Skeletal muscle tissue (tissue), 4 donors: ENCODE measurements around the gene SGO1. TPM values are rescaled to one million over a fixed set of nuclear protein-coding genes. Genes with fewer than 3 reads are reported as not detected.
A peak's percentile ranks its signal among the peaks of the same experiment; 100 is the strongest.
"Not testable (repeated sequence)": the region's sequence is repeated elsewhere in the genome, so short reads cannot be mapped to it uniquely, and the experiment has no call there.

Experiments used
- H3K27ac ChIP-seq: one replicate; pipeline ENCODE4 v1.7.0; 2013; ENCODE audit warnings: mild to moderate bottlenecking, low read depth, low read length, inconsistent platforms
- H3K27me3 ChIP-seq, 3 donors: one replicate each; pipeline ENCODE4 v1.7.0; 2013; ENCODE audit warnings: low read length in 3 of 3; ENCODE audit not compliant: control insufficient read depth in 3 of 3, insufficient read depth in 3 of 3
- H3K36me3 ChIP-seq, 3 donors: one replicate each; pipeline ENCODE4 v1.7.0; 2013; ENCODE audit warnings: low read length in 3 of 3; ENCODE audit not compliant: control insufficient read depth in 3 of 3, insufficient read depth in 3 of 3
- H3K4me1 ChIP-seq, 3 donors: one replicate each; pipeline ENCODE4 v1.7.0; 2013; ENCODE audit warnings: low read length in 3 of 3, mild to moderate bottlenecking in 3 of 3; ENCODE audit not compliant: control insufficient read depth in 3 of 3, insufficient read depth in 3 of 3
- H3K4me3 ChIP-seq, 3 donors: one replicate each; pipeline ENCODE4 v1.7.0; 2013; ENCODE audit warnings: low read length in 3 of 3
- H3K9ac ChIP-seq, 3 donors: one replicate each; pipeline ENCODE4 v1.7.0; 2013; ENCODE audit warnings: low read length in 3 of 3, mild to moderate bottlenecking in 3 of 3, moderate library complexity in 2 of 3, low read depth in 1 of 3
- H3K9me3 ChIP-seq, 3 donors: one replicate each; pipeline ENCODE4 v1.7.0; 2013; ENCODE audit warnings: low read length in 3 of 3; ENCODE audit not compliant: control insufficient read depth in 3 of 3
- total RNA-seq: library from RNA; depleted of rRNA; stranded (reverse); fragments of >200 nt; gene quantifications from one replicate; pipeline ENCODE4 v1.2.3, GENCODE V29; 2014
- donor health status: Osteomylitis.

SGO1 gene
- total RNA-seq, 1 donor from 2014 or later = 2.6 TPM

DNA sequence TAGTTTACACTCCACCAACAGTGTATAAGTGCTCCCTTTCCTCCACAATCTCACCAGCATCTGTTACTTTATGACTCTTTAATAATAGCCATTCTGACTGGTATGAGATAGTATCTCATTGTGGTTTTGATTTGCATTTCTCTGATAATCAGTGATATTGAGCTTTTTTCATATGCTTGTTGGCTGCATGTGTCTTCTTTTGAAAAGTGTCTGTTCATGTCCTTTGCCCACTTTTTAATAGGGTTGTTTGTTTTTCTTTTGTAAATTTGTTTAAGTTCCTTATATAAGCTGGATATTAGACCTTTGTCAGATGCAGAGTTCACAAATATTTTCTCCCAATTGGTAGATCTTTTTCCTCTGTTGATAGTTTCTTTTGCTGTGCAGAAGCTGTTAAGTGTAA lies 19.9 kb upstream of the SGO1 start:
- not testable (repeated sequence) for H3K27ac ChIP-seq, H3K36me3 ChIP-seq, H3K9me3 ChIP-seq, H3K4me3 ChIP-seq, H3K27me3 ChIP-seq, H3K4me1 ChIP-seq, H3K9ac ChIP-seq

- H3K4me3 ChIP-seq = no peak overlapping the region
- no peaks in the 10 kb centered on the region for H3K36me3 ChIP-seq
- no peaks in the 10 kb centered on the region for H3K4me1 ChIP-seq
- H3K9me3 ChIP-seq = no peaks in the 10 kb centered on the region
- H3K9ac ChIP-seq = no peak overlapping the region
- H3K27me3 ChIP-seq = no peaks in the 10 kb centered on the region
- no peak overlapping the region for H3K27ac ChIP-seq
These were observed 15.1 kb upstream of the SGO1 start for GRCh38 chr3:20201143-20201542.

DNA sequence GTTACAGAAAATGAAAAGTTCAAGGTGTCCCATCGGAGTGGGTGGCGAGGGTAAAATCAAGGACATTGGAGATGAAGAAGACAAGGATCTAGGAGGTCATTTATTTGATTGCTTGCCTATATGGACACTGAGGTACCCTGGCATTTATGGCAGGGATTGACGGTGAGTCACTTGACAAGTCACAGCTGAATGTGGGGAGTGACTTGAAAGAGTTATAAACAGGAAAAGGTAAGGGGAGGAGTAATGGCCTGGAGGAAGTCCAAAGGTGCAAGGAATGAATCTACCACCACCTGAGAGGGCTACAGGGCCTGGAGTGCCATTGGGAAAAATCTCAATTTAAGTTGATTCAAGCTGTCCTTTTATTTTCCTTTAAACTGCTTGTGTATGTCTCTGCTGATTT lies 11.8 kb upstream of the SGO1 start:
- no peak overlapping the region for H3K9ac ChIP-seq

DNA sequence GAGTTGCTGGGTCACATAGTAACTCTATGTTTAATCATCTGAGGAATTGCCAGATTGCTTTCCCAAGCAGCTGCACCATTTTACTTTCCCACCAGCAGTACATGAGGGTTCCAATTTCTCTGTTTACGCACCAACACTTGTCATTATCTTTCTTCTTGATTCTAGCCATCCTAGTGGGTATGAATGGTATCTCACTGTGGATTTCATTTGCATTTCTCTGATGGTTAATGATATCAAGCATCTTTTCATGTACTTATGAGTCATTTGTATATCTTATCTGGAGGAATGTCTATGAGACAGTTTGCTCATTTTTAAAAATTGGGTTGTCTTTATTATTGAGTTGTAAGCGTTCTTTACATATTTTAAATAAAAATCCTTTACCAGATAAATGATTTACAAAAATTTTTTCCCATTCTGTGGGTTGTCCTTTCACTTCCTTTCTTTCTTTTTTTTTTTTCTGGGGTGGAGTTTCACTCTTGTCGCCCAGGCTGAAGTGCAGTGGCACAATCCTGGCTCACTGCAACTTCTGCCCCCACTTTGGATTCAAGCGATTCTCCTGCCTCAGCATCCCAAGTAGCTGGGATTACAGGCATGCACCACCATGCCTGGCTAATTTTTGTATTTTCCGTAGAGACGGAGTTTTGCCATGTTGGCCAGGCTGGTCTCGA lies 8.9 kb upstream of the SGO1 start:
- H3K27ac ChIP-seq = no peak overlapping the region
- no peaks in the 10 kb centered on the region for H3K36me3 ChIP-seq
- no peaks in the 10 kb centered on the region for H3K9me3 ChIP-seq
- no peak overlapping the region for H3K4me3 ChIP-seq
- no peaks in the 10 kb centered on the region for H3K4me1 ChIP-seq
- H3K27me3 ChIP-seq = no peaks in the 10 kb centered on the region
- no peak overlapping the region for H3K9ac ChIP-seq

More for the DNA sequence above, 11.8 kb upstream of the SGO1 start:
- H3K4me1 ChIP-seq = no peaks in the 10 kb centered on the region
- H3K36me3 ChIP-seq = no peaks in the 10 kb centered on the region
- H3K27me3 ChIP-seq = no peaks in the 10 kb centered on the region
- no peak overlapping the region for H3K4me3 ChIP-seq
- H3K27ac ChIP-seq = no peak overlapping the region
- H3K9me3 ChIP-seq = no peaks in the 10 kb centered on the region

- Histone ChIP-seq H3K36me3 (no peaks in the 10 kb centered on the region), H3K27me3 (no peaks in the 10 kb centered on the region), H3K4me1 (peaks cover 0 to 2% (median 1%) of the 10 kb centered on the region in 3 donors), H3K27ac (no peak overlapping the region), H3K9me3 (no peaks in the 10 kb centered on the region), H3K4me3 (no peak overlapping the region), H3K9ac (no peak overlapping the region)
These were observed 5.0 kb upstream of the SGO1 start for GRCh38 chr3:20190991-20191390.

DNA sequence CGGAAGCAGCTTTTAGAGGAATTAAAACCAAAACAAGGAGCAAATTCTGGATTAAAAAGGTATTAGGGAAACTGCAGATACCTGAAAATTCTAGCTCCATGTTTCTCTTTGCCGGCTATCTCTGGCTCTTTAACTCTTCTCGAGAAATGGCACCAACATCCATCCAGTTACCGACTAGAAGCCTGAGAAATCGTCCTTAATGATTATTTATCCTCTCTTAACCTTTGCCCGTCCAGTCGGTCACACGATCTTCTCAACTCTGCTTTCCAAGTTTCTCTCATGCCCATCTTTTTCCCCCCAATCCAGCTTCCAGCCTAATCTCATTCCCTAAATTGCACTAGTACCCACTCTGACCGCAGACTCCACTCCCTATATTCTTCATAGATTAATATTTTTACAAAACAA lies 596 bp upstream of the SGO1 start:
- Histone ChIP-seq H3K4me3 (peak overlapping the region; percentile 78 to 93 (median 88)), H3K27ac (peak overlapping the region; percentile 92), H3K4me1 (peaks cover 8 to 14% (median 10%) of the 10 kb centered on the region in 3 donors), H3K36me3 (no peaks in the 10 kb centered on the region), H3K9ac (peak overlapping the region; percentile 83 to 96 (median 93)), H3K27me3 (no peaks in the 10 kb centered on the region), H3K9me3 (no peaks in the 10 kb centered on the region)

- no peaks in the 10 kb centered on the region for H3K9me3 ChIP-seq
- peak overlapping the region; percentile 78 to 93 (median 88) for H3K4me3 ChIP-seq
- H3K9ac ChIP-seq = peak overlapping the region; percentile 53 to 93 (median 83)
- H3K4me1 ChIP-seq = peaks cover 8 to 14% (median 10%) of the 10 kb centered on the region in 3 donors
- H3K27me3 ChIP-seq = no peaks in the 10 kb centered on the region
- no peak overlapping the region for H3K27ac ChIP-seq
- no peaks in the 10 kb centered on the region for H3K36me3 ChIP-seq
These were observed 701 bp downstream of the SGO1 start for GRCh38 chr3:20185331-20185678.

DNA sequence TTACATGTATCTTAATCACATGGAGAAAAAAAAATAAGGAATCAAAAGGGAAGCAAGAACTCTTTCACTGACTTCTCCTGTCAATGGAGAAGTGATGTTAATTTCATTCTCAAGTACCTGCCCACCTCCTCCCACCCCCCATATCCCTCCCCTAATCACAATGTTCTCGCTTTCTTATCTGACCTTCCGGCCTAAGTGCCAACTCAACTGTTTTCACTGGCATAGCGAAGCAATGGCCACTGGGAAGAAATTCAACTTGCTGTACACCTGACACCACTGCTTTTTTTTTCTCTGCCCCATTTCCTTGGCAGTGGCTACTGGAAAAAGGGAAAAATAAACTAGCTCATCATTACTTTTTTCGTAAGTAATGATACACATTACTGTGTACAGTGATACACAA lies 3.8 kb downstream of the SGO1 start:
- H3K9me3 ChIP-seq = no peaks in the 10 kb centered on the region
- H3K27me3 ChIP-seq = no peaks in the 10 kb centered on the region
- H3K27ac ChIP-seq = no peak overlapping the region
- H3K9ac ChIP-seq = no peak overlapping the region
- peaks cover 8 to 14% (median 10%) of the 10 kb centered on the region in 3 donors for H3K4me1 ChIP-seq
- H3K4me3 ChIP-seq = peak overlapping the region in 1 of 3 donors; percentile 12
- no peaks in the 10 kb centered on the region for H3K36me3 ChIP-seq

DNA sequence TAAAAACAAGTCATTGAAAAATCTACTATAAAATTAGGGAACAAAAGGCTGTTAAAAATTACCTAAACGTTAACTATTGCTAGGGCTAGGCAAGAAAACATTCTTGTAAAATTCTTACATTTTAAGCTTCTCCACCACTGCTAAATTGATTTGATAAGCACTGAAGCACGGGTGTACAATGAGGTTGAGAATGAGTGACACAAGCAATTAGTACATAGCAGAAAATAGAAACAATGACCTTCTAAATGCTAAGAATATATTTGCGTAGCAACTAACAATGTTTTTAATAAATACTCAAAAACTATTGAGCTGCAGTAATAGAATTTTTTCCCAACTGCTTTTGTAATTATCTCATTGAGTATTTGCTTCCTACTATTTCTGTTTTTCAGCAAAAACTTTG lies 4.7 kb downstream of the SGO1 start:
- Histone ChIP-seq H3K9ac (no peak overlapping the region), H3K4me1 (peaks cover 8 to 14% (median 9%) of the 10 kb centered on the region in 3 donors), H3K36me3 (no peaks in the 10 kb centered on the region), H3K9me3 (no peaks in the 10 kb centered on the region), H3K27ac (no peak overlapping the region), H3K4me3 (no peak overlapping the region), H3K27me3 (no peaks in the 10 kb centered on the region)

DNA sequence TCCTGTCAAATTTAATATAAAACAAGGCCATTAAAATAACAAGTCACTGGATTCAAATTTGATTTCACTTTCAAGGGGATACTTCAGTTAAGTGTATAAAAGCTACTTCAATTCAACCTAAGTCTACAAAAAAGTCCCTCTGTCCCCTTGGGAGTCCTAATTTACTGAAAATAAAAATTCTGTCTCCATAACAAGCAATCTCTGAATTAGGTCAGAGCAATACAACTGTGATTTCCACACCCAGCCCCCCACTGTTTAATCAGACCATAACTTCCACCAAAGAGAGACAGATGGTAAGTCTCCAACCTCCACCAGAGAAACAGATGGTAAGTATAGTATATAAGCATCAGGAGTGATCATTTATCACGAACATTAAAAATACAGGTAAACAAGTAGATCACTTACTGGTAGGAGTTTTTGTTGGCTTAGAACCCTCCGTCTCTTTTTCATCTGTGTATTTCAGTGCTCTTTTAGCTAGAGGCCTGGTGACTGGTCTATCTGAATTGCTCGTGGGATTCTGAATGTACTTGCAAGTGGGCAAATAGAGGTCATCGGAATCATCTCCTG lies 12.1 kb downstream of the SGO1 start:
- Histone ChIP-seq H3K9ac (no peak overlapping the region), H3K4me3 (no peak overlapping the region), H3K27me3 (no peaks in the 10 kb centered on the region), H3K4me1 (no peaks in the 10 kb centered on the region), H3K9me3 (no peaks in the 10 kb centered on the region), H3K36me3 (no peaks in the 10 kb centered on the region), H3K27ac (no peak overlapping the region)
